Kidney epithelial cell (primary cell): Measurements from ENCODE around the gene SORBS1. TPM values are rescaled to one million over a fixed set of nuclear protein-coding genes. Genes with fewer than 3 reads are reported as not detected.

Source experiments
- DNase-seq: peaks from one replicate; pipeline ENCODE4 v3.0.0-alpha.2; 2010; ENCODE audit warnings: low read depth
- H3K27me3 ChIP-seq: 2 replicates; pipeline ENCODE4 v1.6.0; 2011; ENCODE audit warnings: low read length; ENCODE audit not compliant: control insufficient read depth, insufficient read depth
- H3K36me3 ChIP-seq: 2 replicates; pipeline ENCODE4 v1.5.1; 2011; ENCODE audit warnings: low read length; ENCODE audit not compliant: control insufficient read depth, insufficient read depth
- H3K4me3 ChIP-seq: 2 replicates; pipeline ENCODE4 v1.5.1; 2011; ENCODE audit warnings: low read depth, mild to moderate bottlenecking, control low read depth, low read length
- total RNA-seq: library from RNA; depleted of rRNA; stranded (reverse); fragments of >200 nt; gene quantifications from 2 replicates; pipeline ENCODE4 v1.2.3, GENCODE V29; 2015
- TF ChIP-seq, protein P1 (sequence below): IDR thresholded peaks from 2 replicates; pipeline ENCODE4 v1.5.1; 2011; ENCODE audit warnings: mild to moderate bottlenecking, moderate library complexity, low read length, control low read depth, inconsistent platforms; ENCODE audit not compliant: insufficient read depth, poor library complexity, severe bottlenecking

The SORBS1 gene
- total RNA-seq, 1 donor from 2014 or later = 4.9 TPM

DNA sequence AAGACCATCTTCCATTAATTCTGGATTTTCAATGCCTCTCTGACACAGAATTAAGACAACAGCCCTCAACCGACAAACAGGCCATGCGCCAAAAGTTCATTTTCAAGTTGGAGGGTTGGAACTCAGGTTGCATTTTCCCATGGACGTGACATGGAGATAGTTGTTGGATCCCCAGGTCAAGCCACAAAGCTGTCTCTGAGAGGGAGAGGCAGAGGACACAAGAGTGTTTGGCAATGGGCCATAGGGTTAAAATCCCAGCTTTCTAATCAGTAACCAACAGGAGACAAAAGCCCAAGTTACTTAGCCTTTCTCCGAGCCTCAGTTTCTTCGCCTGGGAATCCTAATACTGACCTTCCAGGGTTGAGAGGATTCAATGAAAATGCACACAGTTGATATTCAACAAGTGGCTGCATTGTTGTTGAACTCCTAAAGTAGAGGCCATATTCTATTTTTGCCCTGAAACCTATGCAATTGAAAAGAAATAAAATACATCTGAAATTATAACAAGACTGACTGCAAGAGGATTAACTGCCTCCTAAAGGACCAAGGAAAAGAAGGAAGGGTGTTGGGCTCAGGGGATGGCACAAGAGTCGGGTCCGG lies 44.3 kb downstream of the SORBS1 start:
- Histone ChIP-seq H3K36me3 (no peaks in the 10 kb centered on the region), H3K4me3 (no peak overlapping the region), H3K27me3 (no peaks in the 10 kb centered on the region)
- TF ChIP-seq, protein P1, sequence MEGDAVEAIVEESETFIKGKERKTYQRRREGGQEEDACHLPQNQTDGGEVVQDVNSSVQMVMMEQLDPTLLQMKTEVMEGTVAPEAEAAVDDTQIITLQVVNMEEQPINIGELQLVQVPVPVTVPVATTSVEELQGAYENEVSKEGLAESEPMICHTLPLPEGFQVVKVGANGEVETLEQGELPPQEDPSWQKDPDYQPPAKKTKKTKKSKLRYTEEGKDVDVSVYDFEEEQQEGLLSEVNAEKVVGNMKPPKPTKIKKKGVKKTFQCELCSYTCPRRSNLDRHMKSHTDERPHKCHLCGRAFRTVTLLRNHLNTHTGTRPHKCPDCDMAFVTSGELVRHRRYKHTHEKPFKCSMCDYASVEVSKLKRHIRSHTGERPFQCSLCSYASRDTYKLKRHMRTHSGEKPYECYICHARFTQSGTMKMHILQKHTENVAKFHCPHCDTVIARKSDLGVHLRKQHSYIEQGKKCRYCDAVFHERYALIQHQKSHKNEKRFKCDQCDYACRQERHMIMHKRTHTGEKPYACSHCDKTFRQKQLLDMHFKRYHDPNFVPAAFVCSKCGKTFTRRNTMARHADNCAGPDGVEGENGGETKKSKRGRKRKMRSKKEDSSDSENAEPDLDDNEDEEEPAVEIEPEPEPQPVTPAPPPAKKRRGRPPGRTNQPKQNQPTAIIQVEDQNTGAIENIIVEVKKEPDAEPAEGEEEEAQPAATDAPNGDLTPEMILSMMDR = no peak
- DNase-seq = no peak

DNA sequence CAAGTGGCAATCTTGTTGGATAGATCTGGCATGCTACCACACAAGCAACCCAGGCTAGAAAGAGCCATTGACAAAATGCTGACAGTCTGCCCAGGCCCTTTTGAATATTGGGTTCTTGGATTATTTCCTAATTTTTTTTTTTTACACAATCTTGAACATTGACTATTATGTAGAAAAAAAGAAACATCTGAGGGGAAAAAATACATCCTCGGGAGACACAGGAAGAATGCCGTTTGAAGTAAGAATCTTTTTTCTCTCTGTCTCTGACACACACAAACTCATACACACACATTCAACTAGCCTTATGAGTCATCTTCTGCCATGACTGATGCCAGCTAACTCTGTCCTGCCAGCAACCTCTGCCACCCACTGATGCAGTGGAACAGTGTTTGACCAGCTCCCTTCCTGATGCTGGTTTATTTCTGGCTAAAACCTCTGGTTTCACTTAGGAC lies 47.2 kb downstream of the SORBS1 start:
- Histone ChIP-seq H3K27me3 (no peaks in the 10 kb centered on the region), H3K36me3 (no peaks in the 10 kb centered on the region), H3K4me3 (no peak overlapping the region)
- TF ChIP-seq, protein P1 = no peak
- peak; percentile 79 for DNase-seq

GRCh38 chr10:95513008-95513589 lies 48.1 kb downstream of the SORBS1 start:
- no peak for DNase-seq
- H3K27me3 ChIP-seq = no peaks in the 10 kb centered on the region
- H3K36me3 ChIP-seq = no peaks in the 10 kb centered on the region
- TF ChIP-seq, protein P1 = no peak
- no peak overlapping the region for H3K4me3 ChIP-seq

DNA sequence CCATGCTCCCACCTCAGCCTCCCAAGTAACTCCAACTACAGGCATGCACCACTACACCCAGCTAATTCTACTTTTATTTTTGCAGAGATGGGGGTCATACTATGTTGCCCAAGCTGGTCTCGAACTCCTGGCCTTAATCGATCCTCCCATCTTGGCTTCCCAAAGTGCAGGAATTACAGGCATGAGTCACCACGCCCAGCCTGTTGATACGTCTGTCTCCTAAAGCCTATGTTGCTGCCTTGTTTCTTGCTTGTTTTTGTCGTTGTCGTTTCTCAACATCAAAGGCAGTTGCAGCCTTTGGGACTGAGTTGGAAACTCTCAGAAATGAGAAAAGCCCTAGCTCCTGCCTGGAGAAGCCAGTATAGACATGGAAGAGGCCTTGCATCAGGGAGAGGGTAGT lies 49.9 kb downstream of the SORBS1 start:
- Histone ChIP-seq H3K36me3 (no peaks in the 10 kb centered on the region), H3K27me3 (no peaks in the 10 kb centered on the region), H3K4me3 (no peak overlapping the region)
- TF ChIP-seq, protein P1 = no peak
- no peak for DNase-seq

DNA sequence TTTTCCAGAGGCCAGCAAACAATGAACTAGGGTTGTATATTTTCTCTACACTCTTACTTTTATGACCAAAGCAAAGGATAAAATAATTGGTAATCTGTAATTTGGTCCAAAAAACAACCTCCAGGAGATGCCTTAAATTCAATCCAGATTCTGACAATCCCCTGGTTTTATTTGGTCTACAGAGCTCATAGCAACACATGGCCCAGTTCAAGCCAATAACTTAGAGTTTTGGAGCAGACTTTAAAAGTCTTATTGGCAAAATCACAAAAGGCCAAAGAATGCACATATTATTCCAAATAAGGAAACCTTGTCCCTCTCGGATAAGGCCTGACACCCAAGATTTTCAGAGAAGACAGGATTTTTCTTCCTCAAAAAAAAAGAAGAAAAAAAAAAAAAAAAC lies 51.9 kb downstream of the SORBS1 start:
- TF ChIP-seq, protein P1 = no peak
- Histone ChIP-seq H3K27me3 (no peaks in the 10 kb centered on the region), H3K36me3 (no peaks in the 10 kb centered on the region), H3K4me3 (no peak overlapping the region)
- DNase-seq = no peak

GRCh38 chr10:95508730-95509129 lies 52.4 kb downstream of the SORBS1 start:
- TF ChIP-seq, protein P1 = no peak
- Histone ChIP-seq H3K36me3 (no peaks in the 10 kb centered on the region), H3K27me3 (no peaks in the 10 kb centered on the region), H3K4me3 (no peak overlapping the region)
- DNase-seq = no peak
